ENCODE data around the gene ZNF99.

GRCh38 chr19:22807061-22807835 is 23.3 kb upstream of the ZNF99 start:
- TF ChIP-seq CTCF (IDR thresholded peaks at IDR 0.05) (no peak), POLR2AphosphoS5 (IDR thresholded peaks at IDR 0.05; ENCODE audit: insufficient read depth in 1 of 2, low read depth in 1 of 2) (no peak), POLR2A (IDR thresholded peaks at IDR 0.05) (no peak)

Measured in vagina (tissue), 2 donors.